ENCODE results near the gene SAFB2. TPM values are rescaled to one million over a fixed set of nuclear protein-coding genes. Genes with fewer than 3 reads are reported as not detected.

Gene SAFB2
- total and polyA plus RNA-seq, 2 donors (not counting 3 experiments of a cell fraction or from before 2014, with no cell fraction given): 24.6 to 85.9 TPM

GRCh38 chr19:5588906-5589676 is 33.5 kb downstream of the SAFB2 start:
- Histone ChIP-seq H3K9ac (replicated peaks; ENCODE audit: extremely low read depth, insufficient read depth, low read length) (no peak overlapping the region), H2AFZ (ENCODE audit: low read depth, low read length) (no peak overlapping the region), H4K20me1 (replicated peaks; ENCODE audit: control insufficient read depth, extremely low read depth, insufficient read depth, low read length) (no peaks in the 10 kb centered on the region), H3K27ac (ENCODE audit: insufficient read depth, low read depth, low read length) (no peak overlapping the region), H3K4me1 (ENCODE audit: control insufficient read depth, extremely low read depth, insufficient read depth, low read length) (no peaks in the 10 kb centered on the region), H3K27me3 (ENCODE audit: control insufficient read depth in 2 of 2, insufficient read depth in 2 of 2, low read length in 2 of 2) (no peaks in the 10 kb centered on the region), H3K4me3 (replicated peaks in 1 of 3; ENCODE audit: insufficient read depth in 1 of 3, low read depth in 1 of 3, low read length in 3 of 3) (no peak overlapping the region), H3K79me2 (ENCODE audit: control insufficient read depth, insufficient read depth, low read length) (no peaks in the 10 kb centered on the region), H3K4me2 (ENCODE audit: insufficient read depth, low read length) (no peak overlapping the region), H3K36me3 (ENCODE audit: control insufficient read depth in 2 of 2, extremely low read depth in 1 of 2, insufficient read depth in 2 of 2, low read length in 2 of 2) (peaks cover 21 to 53% of the 10 kb centered on the region in 2 experiments), H3K9me1 (replicated peaks; ENCODE audit: control insufficient read depth, extremely low read depth, insufficient read depth, low read length) (no peaks in the 10 kb centered on the region), H3K9me3 (replicated peaks; ENCODE audit: control insufficient read depth, insufficient read depth, low read length) (no peaks in the 10 kb centered on the region)
- BruUV-seq (replicated peaks): no TSS peak
- ChIA-PET POLR2A (no interaction called here), CTCF (no interaction called here)
- no peak for TF ChIP-seq CTCF (IDR thresholded peaks at IDR 0.05; ENCODE audit: extremely low read depth in 1 of 2, insufficient read depth in 1 of 2, low read depth in 1 of 2, low read length in 2 of 2)
- TF ChIP-seq GATA2 (IDR thresholded peaks at IDR 0.05; ENCODE audit: insufficient read depth, insufficient read length, low read depth, low read length): no peak
- TF ChIP-seq MAX (IDR thresholded peaks at IDR 0.05; ENCODE audit: insufficient read depth, insufficient read length): no peak
- no peak for TF ChIP-seq MYC (IDR thresholded peaks at IDR 0.05; ENCODE audit: low read depth, low read length)
- TF ChIP-seq EZH2 (IDR thresholded peaks at IDR 0.05; ENCODE audit: borderline replicate concordance, low read depth, low read length, severe bottlenecking): no peak
- no peak for TF ChIP-seq POLR2AphosphoS5 (IDR thresholded peaks at IDR 0.05; ENCODE audit: insufficient read depth, low read depth, low read length)
- TF ChIP-seq JUN (IDR thresholded peaks at IDR 0.05; ENCODE audit: borderline replicate concordance, insufficient read depth, insufficient read length, low read depth): no peak
- no peak for TF ChIP-seq FOS (IDR thresholded peaks at IDR 0.05; ENCODE audit: borderline replicate concordance, insufficient read depth, low read length)
- no peak for TF ChIP-seq POLR2A (IDR thresholded peaks at IDR 0.05; ENCODE audit: low read depth, low read length)
- dilution Hi-C loops (cut with MboI; ENCODE audit: extremely low pct_ligation_motif_present, low sequenced_read_pairs) (no loop called here), intact Hi-C loops (cut with micrococcal nuclease) (no loop called here)
- FAIRE-seq (no peak), DNase-seq (ENCODE audit: low read depth, low spot score) (no peak)

All from endothelial cell of umbilical vein (primary cell).